Measurements from ENCODE around the gene PDGFD. TPM values are rescaled to one million over a fixed set of nuclear protein-coding genes. Genes with fewer than 3 reads are reported as not detected.

The PDGFD gene
- total RNA-seq, 1 donor from 2014 or later: 0.96 TPM

DNA sequence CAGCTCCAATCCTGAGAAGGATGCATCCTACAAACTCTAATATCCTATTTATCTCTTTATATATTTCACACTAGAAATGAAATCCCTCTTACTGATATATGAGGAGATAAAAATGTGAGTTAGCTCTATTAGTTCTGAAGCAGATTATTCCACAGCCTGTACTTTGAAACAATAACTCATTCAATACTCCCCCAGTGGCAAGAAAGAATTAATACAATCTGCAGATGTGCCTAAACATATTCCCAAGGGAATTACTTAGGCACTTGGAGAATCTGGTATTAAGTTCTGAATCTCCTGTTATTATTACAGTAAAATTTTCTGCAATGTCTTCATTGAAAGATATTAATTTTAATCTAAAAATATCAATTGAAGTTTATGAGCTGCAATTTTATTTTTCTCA, 68.2 kb downstream of the PDGFD start:
- no peak for DNase-seq (ENCODE audit: low spot score)
- ATAC-seq: no peak

DNA sequence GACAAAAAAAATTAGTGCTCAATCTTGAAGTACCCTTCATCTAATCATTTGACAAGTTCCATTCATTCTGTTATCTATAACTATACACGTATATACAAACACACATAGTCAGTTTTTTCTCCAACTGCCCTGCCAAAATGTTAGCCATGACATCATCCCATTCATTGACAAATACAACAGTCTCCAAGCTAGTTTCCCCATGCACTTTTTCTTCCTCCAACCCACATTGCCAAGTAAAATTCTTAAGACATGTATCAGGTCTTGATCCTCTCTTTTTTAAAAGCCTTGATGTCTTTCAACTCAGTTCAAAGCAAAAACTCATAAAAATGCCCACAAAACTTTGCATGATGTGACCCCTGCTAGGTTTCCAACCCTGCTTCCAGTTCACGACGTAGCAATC, 69.4 kb downstream of the PDGFD start:
- ATAC-seq (no peak), DNase-seq (ENCODE audit: low spot score) (no peak)

DNA sequence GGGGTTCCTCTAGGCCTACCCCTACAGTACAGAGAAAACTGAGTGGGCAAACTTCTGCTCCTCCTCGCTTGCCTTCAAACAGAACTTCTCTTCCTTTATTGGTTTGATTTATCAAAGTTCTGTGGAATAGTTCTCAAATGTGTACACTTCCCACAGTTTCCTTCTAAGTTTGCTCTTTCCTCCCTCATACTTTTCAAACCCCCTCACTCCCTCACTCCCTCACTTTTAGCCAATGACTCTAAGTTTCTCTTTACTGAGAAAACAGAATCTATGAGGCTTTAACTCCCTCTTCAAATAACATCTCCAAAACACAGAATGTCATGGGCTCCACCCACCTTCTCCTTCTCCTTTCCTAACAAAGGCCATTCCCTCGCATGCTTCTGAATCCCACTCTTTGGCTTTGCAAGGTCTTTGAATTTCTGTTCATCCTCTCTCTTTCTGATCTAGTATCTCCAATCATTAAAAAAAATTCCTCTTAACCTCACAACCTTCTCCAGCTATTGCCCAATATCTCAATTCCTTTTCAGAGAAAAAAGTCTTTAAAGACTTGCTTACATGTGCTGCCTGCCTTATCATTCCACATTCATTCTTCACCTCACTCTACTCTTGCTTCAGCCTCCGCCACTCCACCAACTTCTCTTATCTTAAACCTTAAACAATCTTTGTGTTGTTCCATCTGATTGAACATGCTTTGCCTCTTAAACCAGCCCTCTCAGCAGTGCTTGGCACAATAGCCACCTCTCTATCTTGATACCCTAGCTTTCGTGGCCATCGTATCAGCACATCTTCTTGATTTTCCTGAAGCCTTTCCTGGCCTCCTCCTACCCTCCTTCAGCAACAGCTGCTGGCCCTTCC, 70.3 kb downstream of the PDGFD start:
- no peak for ATAC-seq
- no peak for DNase-seq (ENCODE audit: low spot score)

DNA sequence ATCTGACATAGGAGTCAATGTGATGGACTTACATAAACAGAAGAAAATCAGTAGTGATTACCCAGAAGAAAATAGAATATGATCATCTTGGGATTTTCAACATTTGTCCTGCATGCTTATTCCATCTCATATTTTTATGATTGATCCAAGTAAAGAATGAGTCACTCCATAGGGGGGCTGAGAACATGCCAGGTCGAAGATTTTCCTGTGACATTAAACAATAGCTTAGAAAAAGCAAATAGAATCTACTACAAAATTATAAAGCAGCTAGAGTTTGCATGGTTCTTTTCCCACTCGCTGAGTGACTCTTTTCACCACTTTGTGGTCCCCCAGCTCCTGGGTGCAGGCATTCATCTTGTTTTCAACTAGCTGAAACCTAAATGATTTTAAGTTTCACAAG, 71.2 kb downstream of the PDGFD start:
- DNase-seq (ENCODE audit: low spot score) (no peak), ATAC-seq (no peak)

DNA sequence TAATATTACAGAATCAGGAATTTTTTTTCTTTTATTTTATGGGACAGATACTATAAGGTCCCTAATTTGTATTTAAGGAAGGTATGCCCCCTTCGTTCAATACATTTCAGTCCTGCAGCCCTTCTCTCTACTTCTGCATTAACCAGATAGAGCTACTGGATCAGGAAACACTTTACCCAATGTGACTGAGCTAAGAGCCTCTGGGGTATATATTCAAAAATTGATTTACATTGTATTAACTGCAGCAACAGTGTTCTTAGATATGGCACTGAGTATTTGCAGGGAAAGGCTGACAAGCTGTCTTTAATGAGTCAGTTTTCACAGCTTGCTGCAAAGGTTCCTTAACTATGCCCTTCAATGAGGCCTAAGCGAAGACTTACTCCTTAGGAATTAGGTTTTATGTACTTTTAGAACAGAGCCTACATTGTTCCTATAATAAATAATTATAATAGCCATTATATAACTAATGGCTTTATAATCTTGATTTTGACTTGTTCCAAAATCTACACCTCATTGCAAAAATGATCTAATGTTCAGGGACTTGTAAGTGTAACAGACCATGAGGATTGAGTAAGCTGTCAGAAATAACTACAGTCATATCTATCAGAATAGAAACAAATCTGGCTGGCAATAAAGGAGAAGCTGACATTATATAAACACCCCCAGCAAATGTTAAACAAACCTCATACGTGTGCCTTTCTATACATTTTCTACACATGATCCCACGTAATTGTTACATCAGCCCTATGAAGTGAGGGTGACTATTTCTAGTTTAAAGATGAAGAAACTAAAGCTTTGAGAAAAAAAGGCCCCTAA, 72.5 kb downstream of the PDGFD start:
- ATAC-seq (no peak), DNase-seq (ENCODE audit: low spot score) (no peak)

DNA sequence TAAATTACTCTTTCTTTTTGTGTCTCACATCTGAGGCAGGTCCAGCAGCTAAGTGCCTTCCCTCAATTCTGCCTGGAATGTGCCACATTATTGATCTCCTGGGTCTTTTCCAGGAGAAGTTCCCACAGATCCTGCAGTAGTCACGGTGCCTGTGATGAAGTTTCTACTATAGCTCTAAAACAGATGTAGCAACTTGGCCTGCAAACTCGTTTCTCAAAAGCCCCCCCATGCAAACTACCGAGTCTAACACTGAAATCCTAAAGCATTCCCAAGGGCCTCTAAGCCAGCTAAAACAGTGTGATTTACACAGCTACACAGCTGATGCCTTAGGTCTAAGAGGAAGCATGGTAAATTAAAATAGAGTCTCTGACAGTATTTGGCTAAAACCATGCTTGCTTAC, 73.2 kb downstream of the PDGFD start:
- DNase-seq (ENCODE audit: low spot score) (no peak), ATAC-seq (no peak)

DNA sequence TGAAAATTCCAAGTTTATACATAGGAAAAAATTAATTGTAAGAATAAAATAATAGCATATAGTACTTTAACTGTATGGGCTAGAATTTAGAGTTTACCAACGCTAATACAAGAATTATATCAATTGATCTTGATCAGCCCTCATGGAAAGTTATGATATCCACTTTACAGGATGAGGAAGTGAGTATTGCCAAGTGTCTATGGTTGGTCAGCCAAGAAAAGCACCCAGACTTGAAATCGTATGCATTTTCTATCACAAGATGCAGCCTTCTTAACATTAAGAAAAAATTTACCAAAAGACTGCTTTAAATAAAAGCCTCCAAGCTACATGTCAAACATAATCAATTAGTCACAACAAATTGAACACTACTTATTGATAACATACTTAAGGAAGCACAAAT, 74.5 kb downstream of the PDGFD start:
- no peak for DNase-seq (ENCODE audit: low spot score)
- ATAC-seq: no peak

DNA sequence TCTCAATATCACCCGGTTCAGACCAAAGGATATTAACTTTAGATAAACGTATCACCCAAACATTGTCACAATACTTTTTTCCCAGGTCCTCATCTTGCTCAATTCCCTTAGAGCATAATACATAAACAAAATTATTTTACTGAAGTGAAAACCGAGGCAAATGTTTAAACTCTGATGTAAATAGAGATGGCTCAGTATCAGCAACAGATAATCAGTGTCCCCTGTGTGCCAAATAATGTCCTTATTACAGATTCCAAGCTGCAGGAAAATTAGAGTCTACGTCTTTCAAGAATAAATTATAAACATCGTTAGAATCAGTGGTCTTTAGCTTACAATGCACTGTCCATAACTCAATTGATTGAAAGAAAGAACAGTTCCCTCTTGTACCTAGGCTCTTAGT, 77.3 kb downstream of the PDGFD start:
- no peak for ATAC-seq

DNA sequence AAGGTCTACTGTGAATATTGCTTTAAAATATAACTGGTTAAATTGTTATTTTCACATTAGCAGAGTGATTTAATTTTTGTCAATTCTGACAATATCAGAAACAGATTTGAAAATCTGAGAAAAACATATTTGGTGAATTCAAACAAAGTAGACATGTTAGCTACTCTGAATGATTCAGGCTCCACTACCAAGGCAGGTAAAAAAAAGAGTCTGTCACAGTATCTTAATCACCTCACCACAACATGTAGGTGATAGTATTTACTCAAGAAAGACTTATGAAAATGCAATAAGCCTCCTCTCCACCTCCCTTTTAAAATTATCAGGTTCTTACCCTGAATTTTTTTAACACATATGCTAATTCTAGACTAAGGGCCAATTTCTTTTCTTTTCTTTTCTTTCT, 85.0 kb downstream of the PDGFD start:
- DNase-seq (ENCODE audit: low spot score): no peak
- ATAC-seq: no peak

More for the DNA sequence above, 77.3 kb downstream of the PDGFD start:
- DNase-seq (ENCODE audit: low spot score): no peak

DNA sequence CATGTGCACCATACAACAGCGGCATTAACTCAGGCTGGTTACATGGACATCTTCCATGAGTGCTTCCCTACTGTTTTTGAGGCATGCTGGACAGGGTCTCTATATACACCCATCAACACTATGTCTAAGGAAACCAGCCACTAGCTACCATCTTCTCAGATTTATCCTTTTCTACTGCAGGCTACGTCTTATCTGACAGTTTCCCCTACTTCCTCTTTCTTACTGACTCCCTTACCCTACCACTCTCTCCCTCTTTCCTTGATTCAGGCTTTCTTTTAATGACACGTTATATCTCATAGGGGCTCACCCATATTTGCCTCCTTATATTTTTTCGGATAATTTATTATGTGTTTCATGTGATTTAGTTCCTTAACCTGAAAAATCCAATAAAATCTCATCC, 85.7 kb downstream of the PDGFD start:
- DNase-seq (ENCODE audit: low spot score) (no peak), ATAC-seq (no peak)

DNA sequence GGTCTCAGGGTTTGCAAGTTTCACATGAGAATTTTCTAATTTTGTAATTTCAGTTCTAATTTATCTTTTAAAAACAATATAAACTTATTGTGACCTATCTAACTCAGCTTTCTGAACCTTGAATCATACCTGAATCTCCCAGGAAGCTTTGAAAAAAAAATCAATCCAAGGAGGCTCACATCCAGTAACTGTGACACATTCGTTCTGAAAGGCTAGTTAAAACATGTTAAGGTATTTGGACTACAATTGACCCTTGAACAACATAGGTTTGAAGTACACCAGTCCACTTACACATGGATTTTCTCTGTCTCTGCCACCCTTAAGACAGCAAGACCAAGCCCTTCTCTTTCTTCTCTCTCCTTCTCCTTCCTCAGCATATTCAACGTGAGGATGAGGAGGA, 87.5 kb downstream of the PDGFD start:
- DNase-seq (ENCODE audit: low spot score): no peak

DNA sequence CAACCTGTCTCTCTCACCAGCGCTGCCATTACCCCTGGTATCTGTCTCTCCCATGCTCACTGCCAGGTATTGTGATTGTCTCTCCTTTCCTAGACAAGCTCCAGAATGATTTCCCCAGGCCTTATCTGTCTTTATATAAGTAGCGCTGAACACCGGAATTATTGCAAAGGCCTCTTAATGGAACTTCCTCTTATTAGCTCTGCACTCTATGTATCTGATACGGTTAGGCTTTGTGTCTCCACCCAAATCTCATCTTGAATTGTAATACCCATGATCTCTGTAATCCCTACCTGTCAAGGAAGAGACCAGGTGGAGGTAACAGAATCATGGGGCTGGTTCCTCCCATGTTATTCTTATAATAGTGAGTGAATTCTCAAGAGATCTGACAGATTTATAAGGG, 88.2 kb downstream of the PDGFD start:
- DNase-seq (ENCODE audit: low spot score): no peak
- no peak for ATAC-seq

More for the DNA sequence above, 87.5 kb downstream of the PDGFD start:
- no peak for ATAC-seq

DNA sequence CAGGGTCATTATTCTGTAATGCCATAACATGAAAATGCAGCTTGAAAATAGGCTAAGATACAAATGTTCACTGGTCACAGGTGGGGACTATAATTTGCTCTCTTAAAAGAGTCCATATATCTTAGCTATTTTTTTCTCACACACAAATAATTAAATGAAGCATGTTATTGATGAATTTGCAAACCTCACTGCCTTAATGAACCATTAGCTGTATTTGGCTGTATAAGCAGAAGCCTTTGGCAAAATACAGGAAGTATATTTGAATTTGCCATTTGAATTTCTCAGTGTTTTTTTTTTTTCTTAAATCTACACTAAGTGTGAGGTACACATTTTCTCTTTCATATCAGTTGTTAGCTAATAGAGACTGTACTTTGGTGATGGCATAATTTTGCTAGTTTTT, 88.9 kb downstream of the PDGFD start:
- DNase-seq (ENCODE audit: low spot score) (no peak), ATAC-seq (no peak)

DNA sequence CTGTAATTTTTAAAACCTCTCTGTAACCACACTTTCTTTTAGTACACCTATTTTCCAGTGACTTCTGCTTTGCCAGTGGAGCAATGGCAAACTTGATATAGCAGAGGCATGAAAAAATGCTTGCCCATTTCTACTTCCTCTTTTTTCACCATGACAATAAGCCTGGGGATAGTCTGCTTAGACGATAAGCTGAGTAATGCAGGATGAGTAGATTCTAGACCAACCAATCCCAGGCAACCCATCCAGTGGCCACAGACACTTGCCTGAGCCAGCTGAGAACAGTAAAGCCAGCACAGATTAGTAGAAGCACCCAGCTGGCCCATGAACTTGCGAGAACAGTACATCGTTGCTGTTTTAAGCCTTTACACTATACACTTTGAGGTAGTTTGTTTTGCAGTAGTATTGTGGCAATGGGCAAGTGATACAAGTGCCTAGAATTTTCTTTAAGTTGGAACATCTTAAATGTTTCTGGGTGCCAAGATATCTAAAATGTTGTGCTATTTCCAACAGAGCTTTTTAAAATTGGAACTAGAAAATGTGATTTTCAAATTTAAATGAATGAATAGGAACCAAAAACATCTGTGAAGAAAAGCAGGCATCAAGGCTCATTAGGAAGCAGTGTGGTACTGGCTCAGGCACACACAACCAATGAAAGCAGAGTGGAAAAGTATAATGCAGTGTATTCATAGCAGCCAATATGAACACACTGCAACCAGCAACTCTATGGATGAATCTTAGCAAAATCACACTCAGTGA, 89.8 kb downstream of the PDGFD start:
- DNase-seq (ENCODE audit: low spot score) (no peak), ATAC-seq (no peak)

DNA sequence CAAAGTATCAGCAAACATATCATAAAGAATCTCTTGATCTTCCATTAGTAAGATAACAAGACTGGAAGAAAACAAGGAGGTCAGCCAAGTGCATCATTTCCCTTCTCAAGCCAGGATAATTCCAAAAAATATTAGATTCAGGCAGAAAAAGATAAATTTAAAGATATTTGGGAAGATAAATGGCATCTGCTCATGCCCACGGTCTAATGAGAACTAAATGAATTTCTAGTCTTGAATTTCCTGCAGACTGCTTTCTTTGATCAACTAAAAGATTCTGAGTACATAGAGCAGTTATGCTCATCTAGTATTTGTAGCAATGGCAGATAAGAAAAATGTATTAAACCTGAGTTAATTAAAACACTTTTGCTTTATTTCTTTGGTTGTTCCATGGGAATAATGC, 96.4 kb downstream of the PDGFD start:
- ATAC-seq: no peak
- no peak for DNase-seq (ENCODE audit: low spot score)

DNA sequence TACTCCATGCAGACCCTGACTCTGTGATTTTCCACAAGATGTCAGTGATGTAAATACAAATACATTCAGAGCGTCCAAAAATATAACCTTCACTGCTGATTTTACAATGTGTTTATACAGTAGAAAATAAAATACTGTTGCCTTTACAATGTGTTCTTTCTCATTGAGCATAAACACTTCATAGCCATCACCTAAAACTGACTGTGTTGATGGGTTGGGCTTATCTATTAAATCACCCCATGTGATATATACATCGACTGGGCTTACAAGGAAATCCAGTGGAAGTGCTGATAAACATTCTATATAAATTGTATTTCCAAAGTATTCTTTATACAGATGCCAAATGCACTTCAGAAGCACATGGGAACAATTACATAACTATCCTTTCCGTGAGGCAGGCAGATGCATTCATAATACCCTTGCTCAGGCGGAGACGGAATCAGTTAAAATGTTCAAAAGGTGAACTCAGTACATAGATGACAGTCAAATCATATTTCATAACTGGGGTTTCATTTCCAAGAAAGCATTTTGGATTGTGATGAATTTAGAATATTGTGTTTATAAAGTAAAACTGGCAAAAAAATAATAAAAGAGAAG, 99.8 kb downstream of the PDGFD start:
- ATAC-seq (no peak), DNase-seq (ENCODE audit: low spot score) (no peak)

DNA sequence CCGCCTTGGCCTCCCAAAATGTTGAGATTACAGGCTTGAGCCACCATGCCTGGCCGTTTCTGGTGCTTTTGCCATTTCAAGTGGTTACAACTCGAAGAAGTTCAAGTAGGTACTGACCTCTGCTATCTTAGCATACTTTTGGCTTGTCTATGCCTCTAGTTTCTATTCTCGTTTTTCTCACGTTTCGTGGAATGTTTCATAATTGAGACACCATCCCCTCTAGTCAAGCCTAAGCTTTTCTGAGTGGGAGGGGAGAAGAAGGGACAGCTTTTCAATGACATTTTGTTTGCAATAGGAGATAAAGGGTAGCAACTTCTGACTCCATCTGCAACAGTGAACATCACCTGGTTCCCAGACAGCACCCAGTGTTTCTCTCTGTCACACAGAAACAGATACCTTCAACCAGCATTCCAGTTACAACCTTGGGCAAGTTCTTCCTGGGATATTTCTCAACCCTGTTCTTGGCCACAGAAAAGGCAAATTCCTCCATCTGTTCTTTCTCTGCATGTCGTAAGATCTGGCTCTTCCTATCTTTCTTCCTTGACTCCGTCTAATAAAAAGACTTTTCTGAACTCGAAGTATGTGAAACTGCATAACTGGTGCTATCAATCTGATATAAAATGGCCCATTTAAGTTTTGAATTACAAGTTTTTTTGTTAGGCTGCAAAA, 102.0 kb downstream of the PDGFD start:
- no peak for DNase-seq (ENCODE audit: low spot score)
- ATAC-seq: no peak

DNA sequence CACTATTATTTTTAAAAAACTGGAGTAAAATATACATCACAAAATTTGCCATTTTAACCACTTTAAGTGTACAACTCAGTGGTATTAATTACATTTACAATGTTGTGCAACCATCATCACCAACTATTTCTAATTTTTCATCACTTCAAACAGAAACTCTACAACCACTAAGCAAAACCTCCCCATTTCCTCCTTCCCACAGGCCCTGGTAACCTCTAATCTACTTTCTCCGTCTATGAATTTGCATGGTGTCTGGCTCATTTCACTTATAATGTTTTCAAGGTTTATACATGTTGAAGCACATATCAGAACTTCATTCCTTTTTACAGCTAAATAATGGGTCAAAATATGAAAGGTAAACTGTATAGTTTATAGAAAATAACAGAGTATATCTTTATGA, 103.1 kb downstream of the PDGFD start:
- DNase-seq (ENCODE audit: low spot score) (no peak), ATAC-seq (no peak)

DNA sequence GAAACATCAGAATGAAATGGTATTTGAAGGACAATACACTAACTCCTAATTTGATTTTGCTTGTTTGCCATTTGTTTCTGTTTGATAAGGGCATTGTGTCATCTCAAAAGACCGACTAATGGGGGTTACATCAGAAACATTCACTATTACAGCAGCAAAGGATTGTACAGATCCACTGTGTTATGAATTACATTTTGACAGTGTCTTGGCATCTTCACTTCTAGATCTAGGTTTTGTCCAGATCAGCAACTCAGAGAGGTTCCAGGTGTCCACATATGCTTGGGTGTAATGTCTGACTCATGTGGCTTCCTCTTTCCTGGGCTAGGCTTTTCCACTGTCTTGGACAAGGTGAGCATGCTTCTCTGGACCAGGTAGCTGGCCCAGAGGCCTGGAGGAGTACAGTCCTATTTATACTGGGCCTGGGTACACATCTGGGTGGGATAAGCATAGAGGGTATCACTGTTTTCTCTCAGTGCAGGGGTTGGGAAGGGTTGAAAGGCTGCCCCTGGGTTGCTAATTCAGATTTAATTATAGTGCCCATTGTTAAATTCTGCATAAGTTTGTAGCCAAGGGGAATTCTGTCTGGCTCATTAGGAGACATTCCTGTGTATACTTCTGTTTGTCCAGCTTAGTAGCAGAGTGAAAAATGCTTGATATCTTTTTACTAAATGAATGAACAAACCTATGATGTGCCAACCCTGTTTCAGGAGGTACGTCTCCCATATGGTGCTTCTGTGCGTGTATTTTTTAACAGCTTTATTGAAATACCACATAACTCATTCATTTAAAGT, 103.7 kb downstream of the PDGFD start:
- ATAC-seq: no peak
- DNase-seq (ENCODE audit: low spot score): no peak

DNA sequence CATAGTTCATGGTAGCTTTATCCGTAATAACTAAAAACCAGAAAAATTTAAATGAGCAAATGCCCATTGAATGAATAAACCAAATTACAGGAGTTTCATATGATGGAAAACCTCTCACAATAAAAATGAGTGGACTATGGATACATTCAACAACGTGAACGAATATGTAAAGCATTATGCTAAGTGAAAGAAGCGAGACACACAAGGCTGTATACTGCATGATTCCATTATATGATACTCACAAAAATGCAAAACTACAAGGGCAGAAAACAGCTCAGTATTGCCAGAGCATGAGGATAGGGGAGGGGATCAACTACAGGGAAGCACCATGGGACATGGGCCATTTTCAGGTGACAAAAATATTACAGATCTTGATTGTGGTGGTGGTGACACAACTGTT, 105.3 kb downstream of the PDGFD start:
- no peak for ATAC-seq
- no peak for DNase-seq (ENCODE audit: low spot score)
